Stomach (tissue), 9 donors: ENCODE measurements around the gene SMAD3. TPM values are rescaled to one million over a fixed set of nuclear protein-coding genes. Genes with fewer than 3 reads are reported as not detected.

Experiments
- DNase-seq, 2 donors: peaks; one replicate each; pipeline versions ENCODE4 v3.0.0 to v3.0.0-alpha.2; 2013 to 2019
- H3K27ac ChIP-seq, 5 donors: fragments of 200-600 bp in 4 of 5; sonication (generic) in 4 of 5; one replicate each; pipeline ENCODE4 v1.5.1; 2013 to 2019; ENCODE audit warnings: mild to moderate bottlenecking in 1 of 5, moderate library complexity in 1 of 5
- H3K27me3 ChIP-seq, 3 donors: fragments of 200-600 bp; sonication (generic); one replicate each; pipeline ENCODE4 v1.5.1; 2017 to 2019; ENCODE audit warnings: mixed run types in 1 of 3
- H3K36me3 ChIP-seq, 4 donors: fragments of 200-600 bp; sonication (generic); 1 replicate in 3 of 4; 2 replicates in 1 of 4; pipeline ENCODE4 v1.5.1; 2016 to 2019
- H3K4me1 ChIP-seq, 4 donors: fragments of 200-600 bp; sonication (generic); one replicate each; pipeline ENCODE4 v1.5.1; 2016 to 2019
- H3K4me3 ChIP-seq, 4 donors: fragments of 200-600 bp; sonication (generic) in 3 of 4; one replicate each; pipeline ENCODE4 v1.5.1; 2016 to 2019; ENCODE audit warnings: mild to moderate bottlenecking in 1 of 4
- H3K9me3 ChIP-seq, 4 donors: fragments of 200-600 bp; sonication (generic); one replicate each; pipeline ENCODE4 v1.5.1; 2016 to 2019
- EP300 ChIP-seq: sonication (generic); formaldehyde crosslinking; IDR thresholded peaks from one replicate; pipeline ENCODE4 v1.6.1; 2017; ENCODE audit warnings: antibody characterized with exemption
- POLR2A ChIP-seq, 4 donors: fragments of 450-650 bp; IDR thresholded peaks; one replicate each; pipeline ENCODE4 v1.6.1; 2016; ENCODE audit warnings: antibody characterized with exemption in 4 of 4, control low read depth in 2 of 4, mild to moderate bottlenecking in 1 of 4, moderate library complexity in 1 of 4
- POLR2AphosphoS5 ChIP-seq, 3 donors: sonication (generic); formaldehyde crosslinking; IDR thresholded peaks; one replicate each; pipeline ENCODE4 v1.6.1; 2016; ENCODE audit warnings: antibody characterized with exemption in 3 of 3
- WGBS, 5 donors: extraction: QIAGEN DNeasy Blood & Tissue Kit in 3 of 5; methylation state at CpG; one replicate each; pipeline versions ENCODE4 v1.1.5 to v1.1.7; 2013 to 2018; 5-methylcytosine and 5-hydroxymethylcytosine counted together
- intact Hi-C: fragments of 100-400 bp; cut with DNase I; formaldehyde crosslinking; loops from one replicate; pipeline ENCODE4 v1.15.1; 2023; ENCODE audit warnings: low total_unique reads
- polyA plus RNA-seq, 3 donors: library from polyadenylated mRNA; stranded (reverse); fragments of 200-250 nt; gene quantifications; one replicate each; pipeline ENCODE4 v1.2.3, GENCODE V29; 2013
- total RNA-seq, 5 donors: library from RNA; depleted of rRNA; stranded (reverse); fragments of >200 nt; gene quantifications; one replicate each; pipeline versions ENCODE4 v1.1.0 to v1.2.3, GENCODE V29; 2014 to 2016
- TF ChIP-seq, protein P1 (sequence below), 7 experiments: fragments of 450-650 bp in 4 of 7; fragments of 200-600 bp in 3 of 7; sonication (generic) in 3 of 7; IDR thresholded peaks; one replicate each; pipeline ENCODE4 v1.5.1; 2016 to 2019; ENCODE audit warnings: antibody characterized with exemption in 7 of 7, control low read depth in 2 of 7, mild to moderate bottlenecking in 1 of 7
- donor health status: healthy with polysubstance abuse.
- donor health status: Bipolar disorder and iron deficiency.
- donor health status: healthy.

SMAD3 gene
- total and polyA plus RNA-seq, 8 donors, result 6.8 to 103 (median 27.5) TPM

DNA sequence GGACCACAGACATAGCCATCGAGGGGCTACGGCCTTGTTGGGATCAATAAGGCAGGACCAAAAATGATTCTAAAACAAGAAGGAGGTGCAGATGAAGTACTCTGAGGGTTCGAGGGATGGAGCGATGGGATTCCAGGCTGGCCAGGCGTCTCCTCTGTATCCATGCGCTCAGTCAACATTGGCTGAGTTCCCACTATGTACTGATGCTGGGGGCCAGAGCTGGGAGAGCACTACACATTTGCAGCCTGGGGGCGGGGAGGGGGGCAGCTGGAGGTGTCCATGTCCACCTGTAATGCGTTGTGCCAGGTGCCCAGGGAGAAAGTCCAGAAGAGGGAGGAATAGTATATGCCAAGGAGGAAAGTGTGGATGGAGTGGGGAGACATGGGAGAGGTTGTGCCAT, 107.6 kb downstream of the SMAD3 start:
- intact Hi-C loops, result no loop called here
- TF ChIP-seq, protein P1, sequence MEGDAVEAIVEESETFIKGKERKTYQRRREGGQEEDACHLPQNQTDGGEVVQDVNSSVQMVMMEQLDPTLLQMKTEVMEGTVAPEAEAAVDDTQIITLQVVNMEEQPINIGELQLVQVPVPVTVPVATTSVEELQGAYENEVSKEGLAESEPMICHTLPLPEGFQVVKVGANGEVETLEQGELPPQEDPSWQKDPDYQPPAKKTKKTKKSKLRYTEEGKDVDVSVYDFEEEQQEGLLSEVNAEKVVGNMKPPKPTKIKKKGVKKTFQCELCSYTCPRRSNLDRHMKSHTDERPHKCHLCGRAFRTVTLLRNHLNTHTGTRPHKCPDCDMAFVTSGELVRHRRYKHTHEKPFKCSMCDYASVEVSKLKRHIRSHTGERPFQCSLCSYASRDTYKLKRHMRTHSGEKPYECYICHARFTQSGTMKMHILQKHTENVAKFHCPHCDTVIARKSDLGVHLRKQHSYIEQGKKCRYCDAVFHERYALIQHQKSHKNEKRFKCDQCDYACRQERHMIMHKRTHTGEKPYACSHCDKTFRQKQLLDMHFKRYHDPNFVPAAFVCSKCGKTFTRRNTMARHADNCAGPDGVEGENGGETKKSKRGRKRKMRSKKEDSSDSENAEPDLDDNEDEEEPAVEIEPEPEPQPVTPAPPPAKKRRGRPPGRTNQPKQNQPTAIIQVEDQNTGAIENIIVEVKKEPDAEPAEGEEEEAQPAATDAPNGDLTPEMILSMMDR (IDR thresholded peaks at IDR 0.05), result no peak
- TF ChIP-seq EP300, result no peak
- TF ChIP-seq POLR2AphosphoS5 (IDR thresholded peaks at IDR 0.05), result no peak
- no peak for TF ChIP-seq POLR2A (IDR thresholded peaks at IDR 0.05)
- no peak for DNase-seq
- Histone ChIP-seq H3K9me3 (no peaks in the 10 kb centered on the region), H3K27me3 (no peaks in the 10 kb centered on the region), H3K4me3 (no peak overlapping the region), H3K36me3 (peaks cover 7 to 67% (median 52%) of the 10 kb centered on the region in 4 donors), H3K4me1 (peaks cover 24 to 52% (median 37%) of the 10 kb centered on the region in 4 donors), H3K27ac (no peak overlapping the region)
- 74 to 94% (median 88%) methylated on average over 8 of the region's 8 CpGs for WGBS, 5 donors

- DNase-seq, result no peak
- intact Hi-C loops, result no loop called here
- WGBS, 5 donors, result 86 to 98% (median 97%) methylated on average over 8 of the region's 8 CpGs
- Histone ChIP-seq H3K36me3 (peaks cover 7 to 60% (median 48%) of the 10 kb centered on the region in 4 donors), H3K4me1 (peaks cover 31 to 52% (median 41%) of the 10 kb centered on the region in 4 donors), H3K4me3 (no peak overlapping the region), H3K9me3 (no peaks in the 10 kb centered on the region), H3K27ac (peak overlapping the region in 1 of 5 donors; percentile 71), H3K27me3 (no peaks in the 10 kb centered on the region)
- TF ChIP-seq EP300 (no peak), POLR2A (IDR thresholded peaks at IDR 0.05) (no peak)
- TF ChIP-seq, protein P1 (IDR thresholded peaks at IDR 0.05), result no peak
Observed at GRCh38 chr15:67173786-67174185, 108.4 kb downstream of the SMAD3 start.

DNA sequence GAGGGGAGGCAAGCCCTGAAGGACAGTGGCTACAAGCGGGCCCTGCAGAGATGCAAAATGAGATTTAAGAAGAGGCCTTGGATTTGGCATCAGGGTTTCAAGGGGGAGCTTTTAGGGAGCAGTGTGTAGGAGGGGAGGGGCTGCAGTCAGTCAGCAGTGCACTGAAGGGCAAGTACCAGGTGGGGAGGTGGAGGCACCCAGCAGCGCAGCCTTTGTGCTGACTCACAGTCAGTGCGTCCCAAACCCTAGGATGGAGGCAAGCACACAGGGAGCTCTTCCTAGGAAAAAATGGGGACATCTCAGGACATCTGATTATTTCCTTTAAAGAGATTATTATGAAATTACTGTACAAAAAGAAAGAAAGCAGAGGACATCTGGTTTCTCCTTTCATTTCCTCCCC, 109.0 kb downstream of the SMAD3 start:
- H3K27me3 ChIP-seq, result no peaks in the 10 kb centered on the region
- H3K27ac ChIP-seq, result peak overlapping the region in 4 of 5 donors; percentile 22 to 72 (median 60)
- intact Hi-C loops, result no loop called here
- no peak overlapping the region for H3K4me3 ChIP-seq
- H3K9me3 ChIP-seq, result no peaks in the 10 kb centered on the region
- 90 to 99% (median 97%) methylated on average over 3 of the region's 3 CpGs for WGBS, 5 donors
- TF ChIP-seq POLR2A (IDR thresholded peaks at IDR 0.05) (no peak), POLR2AphosphoS5 (IDR thresholded peaks at IDR 0.05) (no peak), EP300 (no peak)
- TF ChIP-seq, protein P1 (IDR thresholded peaks at IDR 0.05), result no peak
- no peak for DNase-seq
- peaks cover 7 to 60% (median 50%) of the 10 kb centered on the region in 4 donors for H3K36me3 ChIP-seq
- H3K4me1 ChIP-seq, result peaks cover 32 to 57% (median 42%) of the 10 kb centered on the region in 4 donors

GRCh38 chr15:67174864-67175573, 109.6 kb downstream of the SMAD3 start:
- Histone ChIP-seq H3K27ac (peak overlapping the region; percentile 28 to 72 (median 50)), H3K9me3 (no peaks in the 10 kb centered on the region), H3K27me3 (no peaks in the 10 kb centered on the region), H3K4me3 (no peak overlapping the region), H3K36me3 (peaks cover 7 to 60% (median 51%) of the 10 kb centered on the region in 4 donors), H3K4me1 (peaks cover 32 to 58% (median 42%) of the 10 kb centered on the region in 4 donors)
- TF ChIP-seq POLR2AphosphoS5 (IDR thresholded peaks at IDR 0.05), result peak in 2 of 3 donors; percentile 41 to 75
- TF ChIP-seq, protein P1 (IDR thresholded peaks at IDR 0.05), result no peak
- TF ChIP-seq POLR2A (IDR thresholded peaks at IDR 0.05), result no peak
- TF ChIP-seq EP300, result no peak
- 62 to 73% (median 64%) methylated on average over 9 of the region's 9 CpGs for WGBS, 5 donors
- DNase-seq, result peak in 1 of 2 donors; percentile 44
- intact Hi-C loops, result no loop called here
